ENCODE measurements around the gene TMEM158.

DNA sequence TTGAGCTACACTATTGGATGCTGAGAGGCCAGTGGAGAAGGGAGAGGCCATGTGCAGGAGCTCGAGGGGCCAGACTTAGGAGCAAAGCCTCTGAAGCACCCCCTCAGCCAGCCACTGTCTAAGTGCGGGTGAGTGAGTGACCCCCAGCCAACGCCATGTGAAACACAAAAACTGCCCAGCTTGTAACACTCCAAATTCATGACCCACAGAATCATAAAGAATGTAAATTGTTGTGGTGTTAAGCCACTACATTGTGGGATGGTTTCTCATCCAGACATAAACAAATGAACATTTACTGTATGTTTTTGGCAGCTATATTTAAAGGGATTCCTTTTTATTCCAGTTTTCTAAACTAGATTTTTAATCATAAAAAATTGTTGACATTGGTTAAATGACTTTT is 27.2 kb upstream of the TMEM158 start:
- TF ChIP-seq ASH2L (IDR thresholded peaks at IDR 0.05; ENCODE audit: borderline replicate concordance, low read depth): no peak
- no peak for TF ChIP-seq BRCA1 (IDR thresholded peaks at IDR 0.05; ENCODE audit: low read depth, low read length)
- no peak for TF ChIP-seq EGR1 (IDR thresholded peaks at IDR 0.05; ENCODE audit: borderline replicate concordance in 1 of 2, low read depth in 2 of 2, low read length in 2 of 2)
- no peak for TF ChIP-seq ATF2 (IDR thresholded peaks at IDR 0.05; ENCODE audit: low read length)
- TF ChIP-seq ZBTB33 (IDR thresholded peaks at IDR 0.05): no peak
- TF ChIP-seq, protein P1, sequence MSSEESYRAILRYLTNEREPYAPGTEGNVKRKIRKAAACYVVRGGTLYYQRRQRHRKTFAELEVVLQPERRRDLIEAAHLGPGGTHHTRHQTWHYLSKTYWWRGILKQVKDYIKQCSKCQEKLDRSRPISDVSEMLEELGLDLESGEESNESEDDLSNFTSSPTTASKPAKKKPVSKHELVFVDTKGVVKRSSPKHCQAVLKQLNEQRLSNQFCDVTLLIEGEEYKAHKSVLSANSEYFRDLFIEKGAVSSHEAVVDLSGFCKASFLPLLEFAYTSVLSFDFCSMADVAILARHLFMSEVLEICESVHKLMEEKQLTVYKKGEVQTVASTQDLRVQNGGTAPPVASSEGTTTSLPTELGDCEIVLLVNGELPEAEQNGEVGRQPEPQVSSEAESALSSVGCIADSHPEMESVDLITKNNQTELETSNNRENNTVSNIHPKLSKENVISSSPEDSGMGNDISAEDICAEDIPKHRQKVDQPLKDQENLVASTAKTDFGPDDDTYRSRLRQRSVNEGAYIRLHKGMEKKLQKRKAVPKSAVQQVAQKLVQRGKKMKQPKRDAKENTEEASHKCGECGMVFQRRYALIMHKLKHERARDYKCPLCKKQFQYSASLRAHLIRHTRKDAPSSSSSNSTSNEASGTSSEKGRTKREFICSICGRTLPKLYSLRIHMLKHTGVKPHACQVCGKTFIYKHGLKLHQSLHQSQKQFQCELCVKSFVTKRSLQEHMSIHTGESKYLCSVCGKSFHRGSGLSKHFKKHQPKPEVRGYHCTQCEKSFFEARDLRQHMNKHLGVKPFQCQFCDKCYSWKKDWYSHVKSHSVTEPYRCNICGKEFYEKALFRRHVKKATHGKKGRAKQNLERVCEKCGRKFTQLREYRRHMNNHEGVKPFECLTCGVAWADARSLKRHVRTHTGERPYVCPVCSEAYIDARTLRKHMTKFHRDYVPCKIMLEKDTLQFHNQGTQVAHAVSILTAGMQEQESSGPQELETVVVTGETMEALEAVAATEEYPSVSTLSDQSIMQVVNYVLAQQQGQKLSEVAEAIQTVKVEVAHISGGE (CRISPR knock-in tag; IDR thresholded peaks at IDR 0.05): no peak
- TF ChIP-seq HDAC6 (IDR thresholded peaks at IDR 0.05; ENCODE audit: unreplicated experiment): no peak
- TF ChIP-seq EZH2 (IDR thresholded peaks at IDR 0.05; ENCODE audit: borderline replicate concordance, control insufficient read depth, low read depth, low read length): no peak
- TF ChIP-seq CTCF (IDR thresholded peaks at IDR 0.05 in 2 of 3, conservative IDR thresholded peaks at IDR 0.05 in 1 of 3; ENCODE audit: control insufficient read depth in 2 of 3, extremely low read depth in 1 of 3, insufficient read depth in 1 of 3, low read depth in 3 of 3, low read length in 3 of 3): no peak

All from GM12878 (cell line).